Caco-2 (cell line): ENCODE measurements around the gene BAIAP3. TPM values are rescaled to one million over a fixed set of nuclear protein-coding genes. Genes with fewer than 3 reads are reported as not detected.
"Not testable (repeated sequence)": the region's sequence is repeated elsewhere in the genome, so short reads cannot be mapped to it uniquely, and the experiment has no call there.

Experiments used
- BruUV-seq: library from RNA; stranded (reverse); fragments of 400-500 nt; replicated peaks from 2 replicates; lab custom pipeline; 2021; lab: Mats Ljungman, UMichigan
- CTCF ChIA-PET: fragments of 300-600 bp; sonication (Branson Sonifier 250); formaldehyde crosslinking; loops from one replicate; lab custom pipeline; 2022; ENCODE audit warnings: antibody characterized with exemption; lab: Charles Lee
- POLR2A ChIA-PET: fragments of 300-600 bp; sonication (Branson Sonifier 250); formaldehyde crosslinking; loops from one replicate; lab custom pipeline; 2022; ENCODE audit warnings: antibody characterized with exemption; lab: Charles Lee
- DNase-seq, 2 experiments: peaks; one replicate each; pipeline versions ENCODE4 v3.0.0 to v3.0.0-alpha.2; 2020 to 2022
- H3K27me3 ChIP-seq: replicated peaks from 2 replicates; pipeline ENCODE4 v1.6.0; 2011; ENCODE audit warnings: low read length; ENCODE audit not compliant: control insufficient read depth, insufficient read depth
- H3K36me3 ChIP-seq: 2 replicates; pipeline ENCODE4 v1.5.1; 2011; ENCODE audit warnings: low read length; ENCODE audit not compliant: control insufficient read depth, insufficient read depth
- H3K4me1 ChIP-seq: fragments of 250-450 bp; sonication (Bioruptor Pico); 2 replicates; pipeline ENCODE4 v1.5.1; 2020; ENCODE audit warnings: mild to moderate bottlenecking
- H3K4me3 ChIP-seq: 2 replicates; pipeline ENCODE4 v1.5.1; 2011; ENCODE audit warnings: low read depth, mild to moderate bottlenecking, control low read depth, low read length
- H3K9me3 ChIP-seq: fragments of 250-450 bp; sonication (Bioruptor Pico); 2 replicates; pipeline ENCODE4 v1.5.1; 2020; ENCODE audit warnings: mild to moderate bottlenecking, moderate library complexity
- H3K27ac Mint-ChIP-seq: one replicate; pipeline ENCODE4 v1.8.0; 2022; ENCODE audit warnings: mixed read lengths; ENCODE audit not compliant: unreplicated experiment
- H3K27me3 Mint-ChIP-seq: one replicate; pipeline ENCODE4 v1.8.0; 2022; ENCODE audit warnings: mixed read lengths; ENCODE audit not compliant: insufficient read depth, unreplicated experiment
- H3K36me3 Mint-ChIP-seq: one replicate; pipeline ENCODE4 v1.8.0; 2022; ENCODE audit warnings: mild to moderate bottlenecking, mixed read lengths; ENCODE audit not compliant: insufficient read depth, unreplicated experiment
- H3K4me1 Mint-ChIP-seq: one replicate; pipeline ENCODE4 v1.8.0; 2022; ENCODE audit warnings: low read depth, mixed read lengths; ENCODE audit not compliant: unreplicated experiment
- H3K4me3 Mint-ChIP-seq: one replicate; pipeline ENCODE4 v1.8.0; 2022; ENCODE audit warnings: mild to moderate bottlenecking, moderate library complexity, mixed read lengths; ENCODE audit not compliant: unreplicated experiment
- H3K9me3 Mint-ChIP-seq: one replicate; pipeline ENCODE4 v1.8.0; 2022; ENCODE audit warnings: mixed read lengths; ENCODE audit not compliant: unreplicated experiment
- CTCF ChIP-seq, 2 experiments: fragments of 200-600 bp in 1 of 2; IDR thresholded peaks; 1 replicate in 1 of 2; 2 replicates in 1 of 2; pipeline versions ENCODE4 v1.5.1 to v1.8.0; 2011 to 2022; ENCODE audit warnings: antibody characterized with exemption in 1 of 2, control low read depth in 1 of 2, inconsistent platforms in 1 of 2, low read depth in 1 of 2, low read length in 1 of 2, mild to moderate bottlenecking in 1 of 2, moderate library complexity in 1 of 2; ENCODE audit not compliant: insufficient read depth in 1 of 2, severe bottlenecking in 1 of 2, unreplicated experiment in 1 of 2
- intact Hi-C: fragments of 100-400 bp; cut with micrococcal nuclease; formaldehyde crosslinking; loops from one replicate; pipeline ENCODE4 v1.10.0; 2022; ENCODE audit not compliant: unreplicated experiment
- total RNA-seq: library from RNA; stranded (reverse); gene quantifications from 2 replicates; pipeline ENCODE4 v1.2.3, GENCODE V29; 2022

BAIAP3 gene
- total RNA-seq, 1 experiment from 2014 or later: 5.0 TPM

GRCh38 chr16:1293921-1294656, 39.4 kb upstream of the BAIAP3 start:
- Mint-ChIP-seq H3K9me3 (no peaks in the 10 kb centered on the region), H3K27me3 (no peaks in the 10 kb centered on the region), H3K27ac (peak overlapping the region; percentile 85), H3K4me1 (peaks cover 22% of the 10 kb centered on the region), H3K4me3 (no peak overlapping the region), H3K36me3 (peaks cover 11% of the 10 kb centered on the region)
- intact Hi-C loops: no loop called here
- BruUV-seq: no TSS peak
- H3K9me3 ChIP-seq: no peaks in the 10 kb centered on the region
- DNase-seq: peak; percentile 54 to 70
- ChIA-PET POLR2A (interaction anchor here (0.6 kb wide), 1 partner anchor 839 kb away, joined by 8 read pairs; no protein-coding TSS in a partner anchor), CTCF (no interaction called here)
- TF ChIP-seq CTCF (IDR thresholded peaks at IDR 0.05; ENCODE audit: insufficient read depth in 1 of 2, low read depth in 1 of 2, low read length in 1 of 2, severe bottlenecking in 1 of 2, unreplicated experiment in 1 of 2): no peak
- H3K27me3 ChIP-seq: no peaks in the 10 kb centered on the region
- no peak overlapping the region for H3K4me3 ChIP-seq
- no peaks in the 10 kb centered on the region for H3K36me3 ChIP-seq
- peaks cover 46% of the 10 kb centered on the region for H3K4me1 ChIP-seq

GRCh38 chr16:1295465-1295864, 38.0 kb upstream of the BAIAP3 start:
- H3K4me1 Mint-ChIP-seq: peaks cover 22% of the 10 kb centered on the region
- TF ChIP-seq CTCF (IDR thresholded peaks at IDR 0.05; ENCODE audit: insufficient read depth in 1 of 2, low read depth in 1 of 2, low read length in 1 of 2, severe bottlenecking in 1 of 2, unreplicated experiment in 1 of 2): no peak
- intact Hi-C loops: no loop called here
- no peaks in the 10 kb centered on the region for H3K36me3 ChIP-seq
- no peaks in the 10 kb centered on the region for H3K27me3 ChIP-seq
- no peak overlapping the region for H3K27ac Mint-ChIP-seq
- BruUV-seq: no TSS peak
- no peak overlapping the region for H3K4me3 Mint-ChIP-seq
- no peaks in the 10 kb centered on the region for H3K9me3 Mint-ChIP-seq
- H3K4me3 ChIP-seq: no peak overlapping the region
- ChIA-PET POLR2A (interaction anchor here (0.7 kb wide), 1 partner anchor 47 kb away, joined by 6 read pairs; no protein-coding TSS in a partner anchor), CTCF (no interaction called here)
- H3K36me3 Mint-ChIP-seq: peaks cover 12% of the 10 kb centered on the region
- peaks cover 50% of the 10 kb centered on the region for H3K4me1 ChIP-seq
- no peak for DNase-seq
- no peaks in the 10 kb centered on the region for H3K9me3 ChIP-seq
- no peaks in the 10 kb centered on the region for H3K27me3 Mint-ChIP-seq

DNA sequence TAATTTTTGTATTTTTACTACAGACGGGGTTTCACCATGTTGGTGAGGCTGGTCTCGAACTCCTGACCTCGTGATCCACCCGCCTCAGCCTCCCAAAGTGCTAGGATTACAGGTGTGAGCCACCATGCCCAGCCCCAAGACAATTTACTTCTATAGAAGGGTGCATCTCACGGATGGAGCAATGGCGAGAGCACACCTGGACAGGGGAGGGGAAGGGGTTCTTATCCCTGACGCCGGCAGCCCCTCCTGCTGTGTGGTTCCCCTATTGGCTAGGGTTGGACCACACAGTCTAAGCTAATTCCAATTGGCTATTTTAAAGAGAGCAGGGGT, 36.8 kb upstream of the BAIAP3 start:
- POLR2A ChIA-PET: interaction anchor here (0.6 kb wide), 1 partner anchor 20 kb away, joined by 3 read pairs; no protein-coding TSS in a partner anchor
- H3K36me3 ChIP-seq, BruUV-seq, H3K27me3 Mint-ChIP-seq, H3K4me3 ChIP-seq, intact Hi-C loops, H3K9me3 Mint-ChIP-seq, CTCF ChIA-PET, H3K9me3 ChIP-seq, H3K27me3 ChIP-seq, DNase-seq: not testable (repeated sequence)
- peaks cover 47% of the 10 kb centered on the region for H3K4me1 ChIP-seq
- H3K4me3 Mint-ChIP-seq: peak overlapping the region; percentile 42
- peaks cover 22% of the 10 kb centered on the region for H3K4me1 Mint-ChIP-seq
- peak overlapping the region; percentile 63 for H3K27ac Mint-ChIP-seq
- H3K36me3 Mint-ChIP-seq: peaks cover 11% of the 10 kb centered on the region
